Ammon's horn (tissue), 1 donor: ENCODE measurements around the gene CPD.

ENCODE experiments used
- DNase-seq: peaks from one replicate; pipeline ENCODE4 v3.0.0-alpha.2; 2016; ENCODE audit warnings: low spot score

CPD gene

DNA sequence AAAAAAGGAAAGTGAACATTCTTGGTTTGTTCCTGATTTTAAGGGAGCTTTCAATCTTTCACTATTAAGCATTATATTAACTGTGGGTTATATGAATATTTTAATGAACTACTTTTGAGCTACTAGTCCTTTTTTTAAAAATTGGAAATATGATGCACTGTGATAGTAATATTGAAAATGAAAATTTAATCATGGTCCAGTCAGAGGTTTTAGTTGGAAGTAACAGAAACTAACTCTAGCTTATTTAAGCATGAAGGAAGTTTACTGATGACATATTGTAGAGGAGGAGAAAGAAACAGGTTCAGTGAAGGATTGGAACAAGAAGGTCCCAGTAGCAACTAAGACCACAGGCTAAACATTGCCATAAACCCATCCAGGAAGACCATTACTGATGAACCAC lies 24.0 kb upstream of the CPD start:
- DNase-seq: no peak

DNA sequence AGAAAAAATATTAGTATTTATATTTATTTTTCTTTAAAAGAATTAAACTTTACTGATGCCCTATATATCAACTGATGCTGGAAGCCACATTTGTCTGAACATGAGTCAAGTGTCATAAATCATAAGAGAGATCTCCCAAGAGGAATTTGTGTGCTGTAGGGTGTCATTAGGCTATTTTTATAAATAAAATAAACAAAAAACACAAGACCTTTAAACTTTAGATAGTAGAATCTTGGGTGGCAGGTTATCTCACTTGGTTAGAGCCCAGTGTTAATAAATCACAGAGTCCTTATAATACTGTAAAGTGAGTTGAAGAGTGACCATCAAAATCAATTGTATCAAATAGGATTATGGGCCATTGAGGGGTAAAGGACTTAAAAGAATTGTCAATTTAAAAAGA lies 21.3 kb upstream of the CPD start:
- no peak for DNase-seq

DNA sequence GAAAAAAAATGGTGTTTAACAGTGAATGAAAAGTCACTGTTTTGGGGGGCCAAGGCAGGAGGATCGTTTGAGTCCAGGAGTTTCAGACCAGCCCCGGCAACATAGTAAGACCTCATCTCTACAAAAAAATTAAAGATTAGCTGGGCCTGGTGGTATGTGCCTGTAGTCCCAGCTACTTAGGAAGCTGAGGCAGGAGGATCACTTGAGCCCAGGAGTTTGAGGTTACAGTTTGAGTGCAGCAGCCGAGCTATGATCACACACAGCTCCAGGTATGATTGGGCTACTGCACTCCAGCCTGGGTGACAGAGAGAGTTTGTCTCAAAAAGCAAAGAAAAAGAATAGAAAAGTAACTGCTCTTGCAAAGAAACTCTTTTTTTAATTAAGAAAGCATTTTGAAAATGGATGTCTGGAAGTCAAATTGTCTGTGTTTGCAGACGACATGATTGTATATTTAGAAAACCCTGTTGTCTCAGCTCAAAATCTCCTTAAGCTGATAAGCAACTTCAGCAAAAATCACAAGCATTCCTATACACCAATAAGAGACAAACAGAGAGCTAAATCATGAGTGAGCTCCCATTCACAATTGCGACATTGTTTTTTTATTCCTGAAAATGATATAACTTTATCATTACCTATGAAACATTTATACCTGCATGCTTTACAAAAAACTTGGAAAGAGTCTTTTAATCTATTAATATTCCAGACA lies 20.5 kb upstream of the CPD start:
- no peak for DNase-seq

DNA sequence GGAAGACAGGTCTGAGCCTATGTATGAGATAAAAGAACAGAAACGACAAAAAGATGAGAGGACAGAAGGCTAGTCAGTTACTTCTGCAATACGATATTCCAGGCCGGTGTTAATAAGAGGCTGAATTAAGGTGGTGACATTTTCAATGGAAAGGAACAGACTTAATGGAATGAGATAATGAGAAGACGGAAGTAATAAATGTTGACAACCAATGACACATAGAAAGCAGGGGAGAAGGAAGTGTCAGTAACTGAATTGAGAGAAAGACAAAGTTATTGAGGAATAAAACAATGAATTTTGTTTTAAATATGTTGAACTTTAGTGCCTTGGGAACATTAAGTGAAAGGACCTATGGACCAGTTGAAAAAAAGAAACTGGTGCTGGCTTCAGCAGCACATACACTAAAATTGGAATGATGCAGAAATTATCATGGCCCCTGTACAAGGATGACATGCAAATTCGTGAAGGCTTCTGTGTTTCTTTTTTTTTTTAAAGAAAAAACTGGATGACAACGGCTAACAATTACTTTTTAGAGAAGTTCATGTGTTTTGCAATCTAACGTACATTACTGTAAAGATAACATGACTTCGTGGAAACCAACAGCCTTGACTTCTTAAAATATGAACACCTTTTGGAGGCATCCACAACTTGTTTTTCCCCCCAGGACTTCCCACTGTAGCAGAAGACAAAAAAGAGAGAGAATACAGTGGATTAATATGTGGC lies 18.5 kb upstream of the CPD start:
- no peak for DNase-seq

DNA sequence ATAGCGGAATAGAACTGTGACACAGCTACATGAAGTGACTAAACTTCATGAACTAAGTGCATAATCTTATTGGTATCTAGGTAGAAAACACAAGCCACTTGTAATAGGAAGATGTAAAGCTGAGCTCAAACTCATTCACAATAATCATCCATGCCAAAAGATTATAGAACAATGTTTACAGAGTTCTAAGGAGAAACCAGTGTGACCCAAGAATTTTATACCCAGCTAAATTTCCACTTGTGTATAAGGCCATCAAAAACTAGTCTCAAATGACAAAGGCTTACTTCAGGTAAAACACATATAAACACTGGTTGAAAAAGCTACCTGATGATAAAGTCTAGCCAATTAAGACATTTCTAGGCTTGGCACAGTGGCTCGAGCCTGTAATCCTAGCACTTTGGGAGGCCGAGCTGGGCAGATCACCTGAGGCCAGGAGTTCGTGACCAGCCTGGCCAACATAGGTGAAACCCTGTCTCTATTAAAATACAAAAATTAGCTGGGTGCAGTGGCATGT lies 16.9 kb upstream of the CPD start:
- no peak for DNase-seq

DNA sequence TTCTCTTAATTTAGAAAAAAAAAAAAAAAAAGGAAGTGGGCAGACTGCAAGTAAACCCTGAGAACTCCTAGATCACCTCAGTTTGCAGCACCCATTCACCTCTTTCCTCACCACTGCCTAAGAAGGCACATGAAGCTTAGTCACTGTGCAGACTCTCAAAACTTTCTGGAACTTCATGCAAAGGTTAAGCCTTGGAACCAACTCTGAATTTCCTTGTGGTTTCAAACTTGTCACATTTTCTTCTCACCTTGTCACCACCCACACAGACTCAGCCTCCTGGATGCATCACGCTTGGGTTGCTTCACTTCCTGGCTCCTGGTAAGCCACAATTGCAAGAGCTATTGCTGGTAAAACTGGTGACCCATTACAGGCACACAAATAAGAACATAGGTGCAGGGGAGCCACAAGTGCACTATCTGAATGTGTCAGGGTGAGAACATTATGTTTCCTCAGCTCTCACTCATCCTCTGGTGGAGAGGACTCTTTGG lies 15.0 kb upstream of the CPD start:
- DNase-seq: no peak

DNA sequence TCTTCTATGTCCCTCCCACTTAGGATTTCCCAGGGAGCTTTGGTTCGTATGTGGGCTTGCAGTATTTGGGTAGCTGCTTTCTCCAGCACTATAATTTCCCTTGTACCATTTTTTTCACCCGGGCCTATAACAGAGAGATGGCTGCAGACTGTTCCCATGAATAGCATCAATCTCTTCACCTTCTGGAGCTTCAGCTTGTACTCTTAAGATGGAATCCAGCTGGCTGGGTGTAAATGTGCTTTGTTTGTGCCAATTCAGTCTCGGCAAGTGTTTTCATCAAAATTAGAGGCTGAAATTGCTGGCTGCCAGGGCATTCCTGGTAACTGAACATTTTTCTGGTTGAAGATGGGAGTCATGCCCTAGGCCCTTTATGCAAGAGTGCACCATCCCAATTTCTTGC lies 12.2 kb upstream of the CPD start:
- peak; percentile 36 for DNase-seq

DNA sequence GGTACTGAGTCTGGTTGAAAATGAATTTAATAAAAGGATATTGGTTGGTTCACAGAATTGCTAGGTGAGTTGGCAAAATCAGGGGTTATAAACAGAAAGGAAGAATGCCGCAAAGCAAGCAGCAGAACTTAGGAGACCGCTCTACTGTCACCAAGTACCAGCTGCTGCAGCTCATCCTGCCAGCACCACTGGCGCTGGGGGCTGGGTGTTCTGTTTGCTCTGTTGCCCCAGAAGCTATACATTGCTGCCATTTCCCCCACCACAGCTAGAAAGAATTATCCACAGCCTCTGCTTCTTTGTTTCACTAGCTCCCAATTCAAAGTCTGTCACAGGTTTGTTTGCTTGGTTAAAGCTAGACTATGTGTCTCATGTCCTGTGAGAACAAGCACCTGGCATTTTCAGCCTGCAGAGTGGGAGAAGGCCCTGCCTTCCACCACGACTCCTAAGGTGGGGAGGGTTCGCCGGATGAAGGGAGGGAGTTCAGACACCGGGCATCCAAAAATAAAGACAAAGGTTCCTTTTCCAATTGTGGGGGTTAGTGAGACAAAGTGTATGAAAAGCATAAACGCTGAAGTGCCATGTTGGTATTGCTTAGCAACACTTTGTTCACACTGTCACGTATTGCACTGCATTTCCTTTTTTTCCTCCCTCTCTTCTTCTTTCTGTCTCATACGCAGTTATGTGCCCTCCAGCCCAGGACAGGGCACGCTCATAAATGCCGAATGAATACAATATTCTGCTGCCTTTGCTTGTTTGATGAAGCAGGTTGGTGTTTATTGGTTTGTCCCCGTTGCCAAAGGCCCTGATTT lies 9.6 kb upstream of the CPD start:
- peak; percentile 25 for DNase-seq

DNA sequence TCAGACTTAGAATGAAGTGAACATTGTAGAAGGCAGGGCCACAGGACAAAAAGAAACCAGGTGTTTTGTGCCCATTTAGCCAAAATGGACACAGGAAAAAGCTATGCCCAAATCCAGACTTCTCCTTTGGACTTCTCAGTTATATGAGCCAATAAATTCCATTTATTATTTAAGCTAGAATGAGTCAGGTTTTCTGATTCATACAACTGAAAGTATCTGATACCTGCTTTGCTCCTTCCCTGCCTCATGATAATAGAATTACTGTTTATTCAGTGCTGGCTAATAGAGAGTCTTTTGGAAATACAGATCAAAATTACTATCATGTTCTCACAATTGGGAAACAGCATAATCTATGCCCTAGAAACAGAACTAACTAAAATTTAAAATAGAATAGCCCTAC lies 8.7 kb upstream of the CPD start:
- DNase-seq: no peak

DNA sequence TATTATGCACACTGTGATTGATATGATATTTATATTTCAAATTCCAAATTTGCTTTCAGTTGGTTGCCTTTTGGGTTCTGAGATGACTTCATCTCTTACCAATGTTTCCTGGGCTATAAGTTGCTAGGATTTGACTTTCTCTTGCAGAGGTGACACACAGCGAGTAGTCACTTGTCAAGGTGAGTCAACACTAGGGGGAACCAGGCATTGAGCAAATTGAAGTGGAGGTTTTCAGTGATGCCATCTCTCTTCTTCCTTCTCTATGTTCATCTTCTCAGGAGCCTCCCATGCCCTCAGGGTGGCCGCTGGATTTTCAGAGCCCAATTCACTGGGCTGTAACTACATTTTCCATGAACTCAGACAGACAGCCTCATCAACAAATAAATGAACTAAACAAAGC lies 6.0 kb upstream of the CPD start:
- DNase-seq: no peak

DNA sequence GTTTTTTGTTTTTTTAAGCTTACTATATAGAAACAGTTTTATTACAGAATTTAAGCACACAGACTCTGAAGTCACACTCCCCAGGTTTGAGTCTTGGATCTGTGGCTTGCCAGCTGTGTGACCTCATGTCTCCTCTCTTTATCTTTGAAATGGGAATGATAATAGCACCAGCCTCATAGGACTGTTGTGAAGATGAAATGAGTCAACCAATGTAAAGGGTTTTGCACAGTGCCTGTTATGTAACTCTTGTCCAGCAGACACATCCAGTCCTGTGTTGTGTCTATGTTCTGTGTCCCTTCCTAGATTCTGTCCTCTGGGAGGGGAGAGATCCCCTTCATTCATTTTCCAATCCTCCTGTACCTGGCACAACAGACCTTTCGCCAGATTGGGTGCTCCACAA lies 3.1 kb upstream of the CPD start:
- DNase-seq: no peak

DNA sequence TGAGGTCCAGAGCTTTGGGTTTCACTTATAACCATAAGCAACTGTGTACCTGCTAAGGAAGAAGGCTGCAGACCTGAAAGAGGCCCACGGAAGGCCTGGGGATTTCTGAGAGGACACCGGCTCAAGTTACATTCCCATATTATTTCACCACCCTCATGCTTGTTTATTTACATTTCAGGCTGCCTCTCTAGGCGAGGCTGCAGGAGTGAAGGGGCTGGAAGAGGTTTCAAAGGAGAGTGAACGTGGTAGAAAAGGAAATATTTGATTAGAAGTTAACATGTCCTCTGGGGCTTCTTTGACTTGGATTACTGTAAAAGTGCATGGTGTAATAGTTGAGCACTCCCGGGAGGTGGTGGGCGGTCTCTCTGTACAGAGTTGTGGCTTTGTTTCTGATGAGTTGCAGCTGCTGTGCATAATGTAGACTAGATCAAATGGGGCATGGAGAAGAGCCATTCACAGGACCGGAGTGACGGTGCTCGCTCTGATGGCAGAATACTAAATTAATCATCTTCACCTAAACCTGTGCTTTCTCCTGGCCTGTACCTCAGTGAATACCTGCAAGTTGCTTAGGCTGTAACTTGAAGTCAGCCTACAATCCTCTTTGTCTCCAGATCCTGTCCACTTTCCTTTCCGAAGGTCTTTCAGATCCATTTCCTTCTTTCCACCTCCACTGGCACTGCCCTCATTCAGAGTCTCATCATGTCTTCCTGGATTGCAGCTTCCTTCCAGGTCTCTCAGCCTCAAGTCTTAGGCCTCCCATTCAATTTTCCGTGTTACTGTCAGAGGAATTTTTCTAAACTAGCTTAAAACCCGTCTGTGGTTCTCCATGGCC lies 1.9 kb upstream of the CPD start:
- peak; percentile 71 for DNase-seq

DNA sequence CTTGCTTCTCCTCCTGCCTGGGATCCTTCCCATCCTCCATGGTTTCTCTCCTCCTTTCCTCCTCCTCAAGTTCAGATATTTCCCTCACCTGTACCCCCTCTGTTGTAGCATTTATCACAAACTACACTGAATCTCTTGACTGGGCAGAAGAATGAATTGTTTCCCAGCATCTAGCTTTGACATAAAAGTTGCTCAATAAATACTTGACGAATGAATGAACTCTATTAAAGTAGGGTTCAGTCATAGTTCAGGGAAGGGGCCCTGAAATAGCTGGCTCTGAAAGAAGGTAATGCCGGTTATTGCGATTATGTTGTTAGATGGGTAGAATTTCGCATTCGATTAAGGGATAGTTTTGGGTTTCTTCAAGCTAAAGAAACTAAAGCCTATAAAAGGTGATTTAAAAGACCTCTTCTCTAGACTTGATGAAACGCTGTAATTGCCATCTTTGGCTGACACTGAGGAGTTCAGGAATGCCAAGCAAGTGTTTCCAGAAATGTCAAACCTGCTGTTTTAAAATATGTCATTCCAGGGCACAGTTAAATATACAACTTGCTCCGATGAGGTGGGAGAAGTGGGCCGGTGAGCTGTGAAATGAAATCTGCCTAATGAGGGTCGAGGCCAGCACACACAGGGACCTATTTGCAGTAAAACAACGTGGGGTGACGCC lies 1.0 kb upstream of the CPD start:
- no peak for DNase-seq

DNA sequence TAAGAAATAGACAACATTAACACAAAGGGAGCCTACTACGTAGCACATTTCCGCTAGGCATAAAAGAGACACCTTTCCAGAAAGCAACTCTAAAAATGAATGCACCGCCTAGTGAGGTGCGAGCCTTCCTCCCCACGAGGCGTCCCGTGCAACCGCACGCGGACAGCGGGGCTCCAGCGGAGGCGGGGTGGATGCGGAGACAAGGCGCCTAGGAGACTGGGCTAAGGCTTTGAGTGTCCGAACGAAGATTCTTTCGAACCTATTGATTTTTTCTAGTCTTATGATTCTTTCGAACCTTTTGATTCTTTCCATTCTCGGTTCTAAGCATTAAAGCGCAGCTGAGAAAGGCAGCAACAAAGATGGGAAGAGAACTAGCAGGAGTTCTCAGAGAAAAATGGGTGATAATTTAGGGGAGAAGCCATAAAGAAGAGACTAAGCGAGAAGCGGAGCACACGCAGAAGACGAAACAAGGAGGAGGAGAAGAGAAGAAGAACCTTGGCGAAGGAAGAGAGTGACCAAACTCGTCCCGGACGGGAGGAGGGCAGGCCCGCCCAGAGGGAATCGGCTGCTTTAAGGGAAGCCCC lies 394 bp upstream of the CPD start:
- peak; percentile 40 for DNase-seq

DNA sequence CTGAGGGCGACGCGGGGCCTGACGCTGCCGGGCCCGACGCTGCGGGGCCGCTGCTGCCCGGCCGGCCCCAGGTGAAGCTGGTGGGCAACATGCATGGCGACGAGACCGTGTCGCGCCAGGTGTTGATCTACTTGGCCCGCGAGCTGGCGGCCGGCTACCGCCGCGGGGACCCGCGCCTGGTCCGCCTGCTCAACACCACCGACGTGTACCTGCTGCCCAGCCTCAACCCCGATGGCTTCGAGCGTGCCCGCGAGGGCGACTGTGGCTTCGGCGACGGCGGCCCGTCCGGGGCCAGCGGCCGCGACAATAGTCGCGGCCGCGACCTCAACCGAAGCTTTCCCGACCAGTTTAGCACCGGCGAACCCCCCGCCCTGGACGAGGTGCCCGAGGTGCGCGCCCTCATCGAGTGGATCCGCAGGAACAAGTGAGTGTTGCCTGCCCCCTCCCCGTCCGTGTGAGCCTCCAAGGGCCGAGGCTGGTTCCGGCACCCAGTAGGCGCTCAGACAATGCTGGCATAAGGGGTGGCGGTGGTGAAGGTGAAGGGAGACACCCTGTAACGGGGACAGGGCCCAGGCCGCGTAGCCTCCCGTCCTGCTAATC lies 676 bp downstream of the CPD start:
- peak; percentile 18 for DNase-seq

DNA sequence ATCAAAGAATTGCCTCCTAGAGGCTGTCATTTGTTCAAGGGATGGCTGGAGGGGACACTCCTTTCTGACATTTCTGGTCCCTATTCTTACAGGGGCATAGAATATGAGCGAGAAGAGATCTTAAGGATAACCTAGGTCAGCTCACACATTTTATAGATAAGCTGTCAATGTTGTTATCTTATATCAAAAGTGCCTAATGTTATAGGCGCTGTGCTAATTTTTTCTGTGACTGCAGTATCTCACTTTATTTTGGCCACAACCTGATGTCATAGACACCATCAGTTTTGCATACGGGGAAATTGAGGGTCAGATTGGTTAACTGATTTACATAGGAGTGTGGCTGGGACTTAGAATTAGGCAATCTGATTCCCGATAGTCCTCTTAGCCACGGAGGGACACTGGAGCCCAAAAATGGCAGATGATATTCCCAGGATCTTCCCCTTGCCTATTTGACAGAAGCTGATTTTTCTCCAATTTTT lies 1.2 kb downstream of the CPD start:
- no peak for DNase-seq

DNA sequence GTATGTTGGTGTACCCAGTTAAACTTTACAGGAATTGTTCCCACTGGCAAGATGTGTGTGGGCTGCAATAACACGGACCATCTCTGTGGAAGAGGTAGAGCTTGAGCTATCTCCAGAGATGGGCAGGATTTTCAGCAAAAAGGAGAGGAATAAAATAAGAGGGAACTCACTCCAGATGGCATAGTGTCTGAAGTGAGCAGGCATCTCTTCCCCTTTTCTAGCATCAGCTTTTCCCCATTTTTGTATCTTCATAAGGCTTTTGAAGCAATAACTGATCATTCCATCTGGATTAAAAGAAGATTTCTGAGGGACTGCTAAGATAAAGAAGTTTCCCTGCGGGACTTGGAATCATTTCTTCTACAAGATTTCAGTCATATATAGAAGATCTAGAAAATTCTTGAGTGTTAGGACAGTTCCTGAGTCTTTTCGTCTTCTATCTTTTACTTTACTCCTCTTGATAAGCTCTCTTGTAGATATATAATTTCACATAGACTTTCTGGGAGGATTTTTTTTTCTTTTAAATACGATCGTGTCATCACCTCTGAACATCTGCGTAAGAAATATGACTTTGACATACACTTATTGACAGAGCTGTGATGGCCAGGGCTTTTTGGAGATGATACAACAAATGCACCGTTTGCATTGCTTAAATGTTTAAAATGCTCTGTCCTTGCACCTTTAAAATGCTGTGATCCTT lies 2.1 kb downstream of the CPD start:
- no peak for DNase-seq

DNA sequence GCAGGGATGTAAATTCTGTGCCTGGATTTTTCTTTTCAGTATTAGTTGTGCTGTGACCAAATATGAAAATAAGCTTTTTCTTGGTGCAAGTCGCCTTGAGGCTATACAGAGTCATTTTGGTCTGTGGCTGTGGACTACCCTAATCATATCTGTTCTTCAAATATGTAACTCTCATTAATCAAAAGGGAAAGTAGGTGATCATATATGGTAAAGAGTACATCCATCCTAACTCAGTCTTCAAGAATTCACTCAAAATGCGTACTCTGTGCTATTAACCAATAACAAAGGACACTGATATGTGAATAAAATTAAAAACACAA lies 2.6 kb downstream of the CPD start:
- DNase-seq: no peak

DNA sequence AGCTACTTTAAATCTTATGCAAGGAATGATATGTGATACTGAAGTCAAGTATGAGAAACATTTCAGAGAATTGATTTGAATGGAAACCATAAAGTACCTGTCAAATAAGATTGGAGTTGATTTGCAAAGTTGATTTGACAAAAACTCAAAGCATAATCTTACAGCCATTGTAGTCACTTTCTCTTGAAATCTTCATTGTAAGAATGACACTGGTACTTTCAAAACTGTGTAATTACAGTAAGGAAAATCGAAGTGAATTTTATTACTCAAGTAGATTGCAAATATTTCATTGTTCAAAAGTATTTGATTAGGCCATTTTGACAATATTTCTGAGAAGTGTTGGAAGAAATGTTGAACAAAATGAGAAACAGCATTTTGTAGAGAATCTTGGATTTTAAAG lies 3.6 kb downstream of the CPD start:
- DNase-seq: no peak
